ENCODE results near the gene BRSK1. TPM values are rescaled to one million over a fixed set of nuclear protein-coding genes. Genes with fewer than 3 reads are reported as not detected.

Gene BRSK1
- total and polyA plus RNA-seq, 2 of the 13 experiments (the other 11 are each of a cell fraction or from before 2014, with no cell fraction given) = 0.18 to 1.2 TPM

- TF ChIP-seq TBX3 (IDR thresholded peaks at IDR 0.05; ENCODE audit: borderline replicate concordance) (0 out of 2 replicates have a peak, but pooled peaks have one; percentile 14), SSRP1 (CRISPR knock-in tag; IDR thresholded peaks at IDR 0.05) (no peak; the same call in 1 of the 2 replicates), MEIS1 (CRISPR knock-in tag; IDR thresholded peaks at IDR 0.05; ENCODE audit: borderline replicate concordance) (no peak), FOXO1 (CRISPR knock-in tag; IDR thresholded peaks at IDR 0.05) (peak; percentile 54; the same call in 1 of the 2 replicates), NR2F1 (CRISPR knock-in tag; IDR thresholded peaks at IDR 0.05) (no peak), GTF2F1 (IDR thresholded peaks at IDR 0.05; ENCODE audit: low read length) (no peak), ZNF609 (CRISPR knock-in tag; IDR thresholded peaks at IDR 0.05; ENCODE audit: borderline replicate concordance) (no peak; the same call in 1 of the 2 replicates), NFYB (CRISPR knock-in tag; IDR thresholded peaks at IDR 0.05) (no peak), GABPB1 (CRISPR knock-in tag; IDR thresholded peaks at IDR 0.05) (0 out of 2 replicates have a peak, but pooled peaks have one; percentile 1), ZSCAN25 (CRISPR knock-in tag; IDR thresholded peaks at IDR 0.05) (no peak), ZBTB44 (CRISPR knock-in tag; IDR thresholded peaks at IDR 0.05) (no peak), ZNF30 (CRISPR knock-in tag; IDR thresholded peaks at IDR 0.05) (no peak)
- TF ChIP-seq, protein P1, sequence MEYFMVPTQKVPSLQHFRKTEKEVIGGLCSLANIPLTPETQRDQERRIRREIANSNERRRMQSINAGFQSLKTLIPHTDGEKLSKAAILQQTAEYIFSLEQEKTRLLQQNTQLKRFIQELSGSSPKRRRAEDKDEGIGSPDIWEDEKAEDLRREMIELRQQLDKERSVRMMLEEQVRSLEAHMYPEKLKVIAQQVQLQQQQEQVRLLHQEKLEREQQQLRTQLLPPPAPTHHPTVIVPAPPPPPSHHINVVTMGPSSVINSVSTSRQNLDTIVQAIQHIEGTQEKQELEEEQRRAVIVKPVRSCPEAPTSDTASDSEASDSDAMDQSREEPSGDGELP (IDR thresholded peaks at IDR 0.05; ENCODE audit: borderline replicate concordance, low read depth) = no peak
- TF ChIP-seq, protein P2, sequence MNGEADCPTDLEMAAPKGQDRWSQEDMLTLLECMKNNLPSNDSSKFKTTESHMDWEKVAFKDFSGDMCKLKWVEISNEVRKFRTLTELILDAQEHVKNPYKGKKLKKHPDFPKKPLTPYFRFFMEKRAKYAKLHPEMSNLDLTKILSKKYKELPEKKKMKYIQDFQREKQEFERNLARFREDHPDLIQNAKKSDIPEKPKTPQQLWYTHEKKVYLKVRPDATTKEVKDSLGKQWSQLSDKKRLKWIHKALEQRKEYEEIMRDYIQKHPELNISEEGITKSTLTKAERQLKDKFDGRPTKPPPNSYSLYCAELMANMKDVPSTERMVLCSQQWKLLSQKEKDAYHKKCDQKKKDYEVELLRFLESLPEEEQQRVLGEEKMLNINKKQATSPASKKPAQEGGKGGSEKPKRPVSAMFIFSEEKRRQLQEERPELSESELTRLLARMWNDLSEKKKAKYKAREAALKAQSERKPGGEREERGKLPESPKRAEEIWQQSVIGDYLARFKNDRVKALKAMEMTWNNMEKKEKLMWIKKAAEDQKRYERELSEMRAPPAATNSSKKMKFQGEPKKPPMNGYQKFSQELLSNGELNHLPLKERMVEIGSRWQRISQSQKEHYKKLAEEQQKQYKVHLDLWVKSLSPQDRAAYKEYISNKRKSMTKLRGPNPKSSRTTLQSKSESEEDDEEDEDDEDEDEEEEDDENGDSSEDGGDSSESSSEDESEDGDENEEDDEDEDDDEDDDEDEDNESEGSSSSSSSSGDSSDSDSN (CRISPR knock-in tag; IDR thresholded peaks at IDR 0.05) = no peak; the same call in 1 of the 2 replicates
- TF ChIP-seq, protein P3, sequence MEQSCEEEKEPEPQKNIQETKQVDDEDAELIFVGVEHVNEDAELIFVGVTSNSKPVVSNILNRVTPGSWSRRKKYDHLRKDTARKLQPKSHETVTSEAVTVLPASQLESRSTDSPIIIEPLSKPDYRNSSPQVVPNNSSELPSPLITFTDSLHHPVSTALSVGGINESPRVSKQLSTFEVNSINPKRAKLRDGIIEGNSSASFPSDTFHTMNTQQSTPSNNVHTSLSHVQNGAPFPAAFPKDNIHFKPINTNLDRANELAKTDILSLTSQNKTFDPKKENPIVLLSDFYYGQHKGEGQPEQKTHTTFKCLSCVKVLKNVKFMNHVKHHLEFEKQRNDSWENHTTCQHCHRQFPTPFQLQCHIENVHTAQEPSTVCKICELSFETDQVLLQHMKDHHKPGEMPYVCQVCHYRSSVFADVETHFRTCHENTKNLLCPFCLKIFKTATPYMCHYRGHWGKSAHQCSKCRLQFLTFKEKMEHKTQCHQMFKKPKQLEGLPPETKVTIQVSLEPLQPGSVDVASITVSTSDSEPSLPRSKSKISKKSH (CRISPR knock-in tag; IDR thresholded peaks at IDR 0.05; ENCODE audit: borderline replicate concordance) = no peak
- TF ChIP-seq, protein P4, sequence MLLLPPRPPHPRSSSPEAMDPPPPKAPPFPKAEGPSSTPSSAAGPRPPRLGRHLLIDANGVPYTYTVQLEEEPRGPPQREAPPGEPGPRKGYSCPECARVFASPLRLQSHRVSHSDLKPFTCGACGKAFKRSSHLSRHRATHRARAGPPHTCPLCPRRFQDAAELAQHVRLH (CRISPR knock-in tag; IDR thresholded peaks at IDR 0.05; ENCODE audit: borderline replicate concordance, low read depth) = no peak
These were observed 27.0 kb upstream of the BRSK1 start (continued) for GRCh38 chr19:55256562-55257460.
